GM12872 (cell line): ENCODE results near the gene AUTS2.

ENCODE experiments used
- CTCF ChIP-seq: IDR thresholded peaks from 3 replicates; pipeline ENCODE4 v1.5.1; 2011; ENCODE audit warnings: low read depth, mild to moderate bottlenecking, low read length, moderate library complexity; ENCODE audit not compliant: insufficient read depth

AUTS2 gene

GRCh38 chr7:69878015-69878414, 279.7 kb downstream of the AUTS2 start:
- no peak for TF ChIP-seq CTCF

- no peak for TF ChIP-seq CTCF
These were observed 280.3 kb downstream of the AUTS2 start for GRCh38 chr7:69878591-69878990.

GRCh38 chr7:69879989-69880388, 281.7 kb downstream of the AUTS2 start:
- no peak for TF ChIP-seq CTCF

- TF ChIP-seq CTCF = no peak
These were observed 282.6 kb downstream of the AUTS2 start for GRCh38 chr7:69880840-69881239.

GRCh38 chr7:69882269-69882668, 284.0 kb downstream of the AUTS2 start:
- no peak for TF ChIP-seq CTCF

GRCh38 chr7:69883399-69883891, 285.2 kb downstream of the AUTS2 start:
- TF ChIP-seq CTCF = no peak

- TF ChIP-seq CTCF = no peak
These were observed 287.2 kb downstream of the AUTS2 start for GRCh38 chr7:69885431-69885830.

GRCh38 chr7:69889338-69889975, 291.2 kb downstream of the AUTS2 start:
- no peak for TF ChIP-seq CTCF
